NCI-H2107 treated with DMSO at 0.1 percent for 48 hours (cell line): ENCODE measurements around the gene SCN3B.

Experiments
- DNase-seq: peaks from one replicate; lab custom pipeline; 2025; ENCODE audit not compliant: unreplicated experiment; lab: John Stamatoyannopoulos, UW

The SCN3B gene

DNA sequence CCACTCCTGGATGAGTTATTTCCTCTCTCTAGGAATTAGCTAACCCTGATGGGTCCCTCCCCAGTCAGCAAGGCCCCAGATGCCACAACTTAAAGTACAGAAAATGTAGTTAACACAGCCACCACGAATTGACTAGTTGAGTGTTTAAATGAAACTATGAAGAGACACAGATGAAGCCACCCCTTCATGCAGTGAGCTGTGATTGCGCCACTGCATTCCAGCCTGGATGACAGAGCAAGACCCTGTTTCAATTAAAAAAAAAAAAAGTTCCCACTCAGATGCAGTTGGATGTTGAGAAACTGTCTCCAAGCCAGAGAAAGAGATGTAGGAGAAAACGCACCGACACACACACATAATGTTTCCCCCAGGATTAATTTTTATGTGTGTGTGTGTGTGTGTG, 53.3 kb downstream of the SCN3B start:
- no peak for DNase-seq

DNA sequence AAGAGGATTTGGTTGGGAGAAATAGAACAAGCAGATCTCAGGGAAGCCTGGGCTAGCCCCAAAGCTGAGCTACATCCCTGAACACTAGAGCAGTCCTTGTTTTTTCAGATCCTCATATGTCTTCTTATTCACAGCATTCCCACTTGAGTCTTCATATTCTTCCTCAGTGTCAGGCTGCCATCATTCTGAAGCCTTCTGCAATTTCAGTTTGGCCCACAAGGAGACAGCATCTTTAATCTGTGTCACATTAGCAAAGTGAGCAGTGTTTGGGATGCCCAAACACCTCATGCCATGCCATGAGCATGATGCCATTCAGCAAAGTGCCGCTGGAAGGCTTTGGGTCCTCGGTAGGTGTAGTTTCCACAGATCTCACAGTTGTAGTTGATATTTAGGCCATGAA, 56.6 kb downstream of the SCN3B start:
- no peak for DNase-seq

DNA sequence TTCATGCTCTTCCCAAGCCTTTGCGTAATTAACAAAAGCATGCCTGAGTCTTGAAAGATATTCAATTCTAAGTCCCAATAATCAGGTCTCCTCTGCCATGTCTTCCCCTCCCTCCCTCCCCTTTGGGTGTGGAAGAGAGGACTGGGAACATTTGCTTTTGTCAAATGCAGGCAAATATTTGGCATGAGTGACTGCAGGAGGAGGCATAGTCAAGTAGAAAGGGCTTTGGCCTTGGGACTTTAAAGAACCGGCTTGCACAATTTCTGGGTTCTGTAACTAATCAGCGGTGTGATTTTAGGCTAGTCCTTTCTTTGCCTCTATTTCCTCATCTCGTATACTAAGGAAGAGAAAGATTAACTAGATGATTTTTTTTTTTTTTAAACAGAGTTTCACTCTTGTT, 59.5 kb downstream of the SCN3B start:
- DNase-seq, result no peak

DNA sequence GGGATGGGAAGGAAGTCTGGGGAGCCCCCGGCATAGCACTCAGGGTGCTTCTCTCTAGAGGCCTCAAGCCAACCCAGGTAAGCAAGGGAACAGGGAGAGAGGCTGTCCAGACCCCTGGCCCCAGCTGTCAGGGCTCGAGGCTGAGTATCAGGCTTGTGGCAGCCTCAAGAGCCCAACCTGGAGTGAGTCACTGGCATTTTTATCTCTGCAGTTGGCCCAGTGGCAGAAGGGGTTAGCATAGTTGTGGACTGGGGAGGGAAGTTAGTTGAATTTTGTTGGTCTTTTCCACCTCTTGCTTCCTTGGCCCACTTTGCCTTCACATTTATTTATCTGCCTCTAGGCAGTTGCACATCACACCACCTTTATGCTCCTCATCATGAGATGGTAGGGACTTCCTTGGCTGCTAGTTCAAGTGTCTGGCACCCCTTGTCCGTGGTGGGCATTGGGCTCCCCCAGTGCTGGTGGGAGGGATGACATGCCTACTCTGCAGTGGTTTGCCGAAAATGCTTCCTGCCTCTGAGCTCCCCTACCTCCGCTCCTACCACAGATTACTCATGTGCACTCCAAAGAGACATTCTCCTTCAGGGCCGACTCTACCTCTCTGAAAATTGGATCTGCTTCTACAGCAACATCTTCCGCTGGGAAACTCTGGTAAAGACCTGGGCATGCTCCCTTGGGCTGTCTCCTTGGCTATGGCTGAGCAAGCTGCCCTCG, 60.1 kb downstream of the SCN3B start:
- DNase-seq, result no peak

DNA sequence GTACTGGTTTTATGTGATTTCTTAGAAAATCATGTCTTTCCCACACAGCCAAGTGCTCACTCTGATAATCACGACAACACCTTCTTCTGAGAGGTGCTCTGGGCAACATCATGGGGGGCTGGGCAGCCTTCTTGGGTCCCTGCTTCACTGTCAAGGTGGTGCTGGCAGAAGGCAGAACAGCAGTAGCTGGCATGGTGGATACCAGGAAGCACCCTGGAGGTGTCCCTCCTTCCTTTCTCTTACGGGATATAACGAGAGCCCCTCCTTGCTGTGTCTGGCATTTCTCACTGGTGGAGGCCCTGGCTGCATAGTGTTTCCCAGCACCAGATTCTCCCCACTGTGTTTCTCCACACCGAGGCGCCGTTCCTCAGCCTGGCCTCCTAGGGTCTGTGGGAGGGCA, 60.9 kb downstream of the SCN3B start:
- no peak for DNase-seq

DNA sequence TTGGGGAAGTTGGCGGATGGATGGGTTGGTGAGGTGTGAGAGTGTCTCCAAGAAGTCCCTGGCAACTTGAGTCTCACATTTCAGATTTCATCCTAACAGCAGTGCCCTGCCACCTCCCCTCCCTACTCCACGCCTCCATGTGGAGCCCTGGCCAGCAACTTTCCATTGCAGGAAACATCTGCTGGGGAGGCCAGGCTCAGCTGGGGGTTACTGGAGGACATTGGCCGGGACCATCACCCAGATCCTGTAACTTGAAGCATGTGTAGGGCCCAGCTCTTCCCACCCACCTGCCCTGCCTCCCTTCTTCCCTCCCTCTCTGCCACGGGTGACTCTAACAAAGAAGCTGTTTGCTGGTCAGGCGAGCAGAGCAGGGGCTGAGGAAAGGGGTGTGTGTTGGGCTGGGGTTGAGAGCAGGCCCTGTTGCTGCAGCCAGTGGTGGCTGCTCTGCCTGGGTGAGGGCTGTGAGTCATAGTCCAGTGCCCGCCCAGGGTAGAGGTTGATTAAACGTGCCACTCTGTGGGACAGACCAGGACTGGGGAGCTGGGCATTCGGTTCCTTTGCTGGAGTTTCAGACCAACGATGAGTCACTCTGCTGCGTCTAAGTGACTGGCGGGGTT, 64.0 kb downstream of the SCN3B start:
- no peak for DNase-seq

DNA sequence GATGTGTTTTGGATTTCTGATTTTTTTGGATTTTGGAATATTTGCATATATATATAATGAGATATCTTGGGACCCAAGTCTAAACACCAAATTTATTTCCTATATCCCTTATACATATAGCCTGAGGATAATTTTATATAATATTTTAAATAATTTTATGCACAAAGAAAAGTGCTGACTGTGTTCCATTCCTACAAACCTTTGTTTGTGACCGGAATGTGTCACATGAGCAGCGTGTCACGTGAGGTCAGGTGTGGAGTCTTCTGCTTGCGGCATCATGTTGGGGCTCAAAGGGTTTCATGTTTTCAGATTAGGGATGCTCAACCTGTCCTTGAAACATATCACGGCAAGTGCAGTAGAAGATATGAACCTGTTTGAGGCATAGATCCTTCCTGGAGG, 65.6 kb downstream of the SCN3B start:
- no peak for DNase-seq

DNA sequence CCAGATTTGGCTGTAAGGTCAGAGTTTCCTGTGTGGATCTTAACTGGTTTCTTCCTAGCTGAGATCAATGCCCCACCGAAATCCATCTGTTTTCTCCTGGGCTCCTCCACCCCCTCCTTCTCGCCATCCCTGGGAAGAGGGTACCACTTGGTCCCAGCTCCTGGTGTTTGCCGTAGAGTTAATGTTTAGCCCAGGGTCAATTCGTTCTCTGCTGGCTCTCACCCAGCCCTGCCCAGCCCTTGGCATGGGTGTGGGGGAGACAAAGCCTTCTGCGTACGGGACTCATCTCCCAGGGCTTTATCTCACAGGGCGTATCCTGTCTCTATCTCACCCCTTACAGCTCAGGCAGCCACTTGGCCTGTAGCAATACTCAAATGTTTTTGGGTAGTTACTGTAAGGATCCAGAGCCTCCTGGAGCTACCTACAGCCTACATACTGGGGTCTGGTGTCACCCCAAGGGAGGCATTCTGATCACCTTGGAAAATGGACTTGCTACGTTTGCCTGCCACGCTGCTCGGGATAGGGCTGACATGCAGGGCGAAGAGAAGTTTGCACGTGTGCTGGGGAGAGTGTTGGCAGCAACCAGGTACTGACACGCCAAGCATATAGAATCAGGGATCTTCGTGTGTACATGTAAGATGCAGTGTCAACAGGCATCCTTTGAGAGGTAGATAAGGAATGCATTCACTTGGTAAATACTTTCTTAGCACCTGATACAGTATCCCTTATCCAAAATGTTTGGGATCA, 66.1 kb downstream of the SCN3B start:
- DNase-seq, result no peak

DNA sequence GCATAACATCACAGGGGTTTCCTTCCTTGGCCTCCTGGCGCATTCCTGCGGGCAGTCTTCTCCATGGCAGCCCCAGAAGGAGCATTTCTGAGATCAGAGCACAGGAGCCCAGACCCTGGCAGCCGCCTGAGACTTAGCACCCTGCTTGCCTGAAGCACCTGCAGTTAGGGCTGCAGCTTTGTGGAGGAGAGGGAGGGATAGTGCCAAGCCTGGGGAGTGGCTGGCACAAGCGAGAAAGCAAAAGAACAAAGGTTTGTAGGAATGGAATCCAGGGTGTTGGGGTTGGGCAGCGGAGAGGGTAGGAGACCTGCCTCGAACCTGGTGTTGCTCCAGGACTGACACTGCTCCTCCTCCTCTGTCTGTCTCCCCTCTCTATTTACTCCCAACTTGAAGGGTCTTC, 66.9 kb downstream of the SCN3B start:
- no peak for DNase-seq

DNA sequence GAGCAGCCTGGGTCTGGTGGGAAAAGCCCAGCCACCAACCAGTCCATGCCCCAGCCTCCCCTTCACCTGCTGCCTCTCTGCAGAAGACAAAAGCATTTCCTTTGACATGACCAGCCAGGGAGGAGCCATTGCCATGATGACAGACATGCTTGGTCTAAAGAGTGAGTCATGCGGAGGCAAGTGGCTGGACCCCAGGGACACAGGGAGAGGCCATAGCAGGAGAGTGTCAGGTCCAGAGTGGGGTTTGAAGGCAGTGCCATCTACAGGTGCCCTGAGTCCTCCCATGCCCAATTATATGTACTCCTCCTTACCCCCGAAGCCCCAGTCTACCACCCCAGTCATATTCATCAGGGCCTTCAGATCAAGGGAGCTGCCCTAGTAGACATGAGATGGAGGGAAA, 67.4 kb downstream of the SCN3B start:
- DNase-seq, result no peak

DNA sequence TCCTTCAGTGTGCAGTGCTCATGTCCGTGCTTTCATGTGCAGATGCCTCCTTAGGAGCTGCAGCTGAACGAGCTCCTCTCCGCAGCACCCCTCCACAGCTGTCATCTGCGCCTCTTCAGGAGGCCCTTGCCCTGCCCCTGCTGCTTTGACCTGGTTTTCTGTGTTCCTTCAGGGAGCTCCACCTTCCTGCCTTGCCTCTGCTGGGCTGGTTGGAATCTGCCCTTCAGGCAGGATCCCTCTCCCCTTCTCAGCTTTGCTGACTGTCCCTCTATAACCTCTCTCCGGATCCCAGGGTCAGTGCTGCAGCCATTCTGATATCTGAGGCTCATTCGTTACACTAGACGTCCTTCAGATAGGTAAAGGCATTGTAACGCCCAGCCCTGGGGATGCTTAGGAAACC, 67.9 kb downstream of the SCN3B start:
- no peak for DNase-seq

DNA sequence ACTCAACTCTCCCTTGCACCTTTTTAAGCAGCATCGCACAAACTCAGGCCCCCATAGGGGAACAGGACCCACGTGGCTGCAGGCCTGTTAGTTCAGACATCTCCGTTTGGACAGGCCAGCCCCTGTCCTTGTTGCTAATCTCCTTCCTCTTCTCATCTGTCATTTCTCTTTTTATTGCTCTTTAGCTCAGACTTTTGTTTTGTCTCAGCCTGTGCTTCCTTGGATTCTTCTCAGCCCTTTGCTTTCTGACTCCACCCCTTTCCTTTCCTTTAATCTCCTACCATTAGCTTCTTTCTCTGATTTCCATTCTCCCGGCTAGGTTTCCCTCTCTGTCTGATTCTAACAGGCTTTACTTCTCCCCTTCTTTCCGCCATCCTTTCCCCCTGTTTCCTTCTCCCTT, 68.7 kb downstream of the SCN3B start:
- no peak for DNase-seq

DNA sequence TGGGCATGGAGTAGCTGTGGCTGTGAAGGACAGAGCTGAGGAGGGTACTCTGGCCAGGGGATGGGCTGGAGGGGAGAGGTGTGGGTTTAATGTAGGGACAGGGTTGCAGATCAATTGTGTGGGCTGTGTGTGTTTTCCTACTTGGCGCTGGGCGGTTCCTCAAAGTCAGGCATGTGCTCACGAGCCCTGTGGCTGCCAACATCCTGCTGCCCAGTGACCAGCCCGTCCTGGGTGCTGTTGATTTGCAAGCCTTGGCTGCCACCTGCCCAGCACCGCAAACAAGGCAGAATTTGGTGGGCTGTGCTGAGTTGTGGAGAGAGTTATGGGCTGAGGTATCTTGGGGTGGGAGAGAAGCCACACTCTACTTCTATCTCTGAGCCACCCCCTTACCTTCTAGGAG, 69.2 kb downstream of the SCN3B start:
- no peak for DNase-seq

DNA sequence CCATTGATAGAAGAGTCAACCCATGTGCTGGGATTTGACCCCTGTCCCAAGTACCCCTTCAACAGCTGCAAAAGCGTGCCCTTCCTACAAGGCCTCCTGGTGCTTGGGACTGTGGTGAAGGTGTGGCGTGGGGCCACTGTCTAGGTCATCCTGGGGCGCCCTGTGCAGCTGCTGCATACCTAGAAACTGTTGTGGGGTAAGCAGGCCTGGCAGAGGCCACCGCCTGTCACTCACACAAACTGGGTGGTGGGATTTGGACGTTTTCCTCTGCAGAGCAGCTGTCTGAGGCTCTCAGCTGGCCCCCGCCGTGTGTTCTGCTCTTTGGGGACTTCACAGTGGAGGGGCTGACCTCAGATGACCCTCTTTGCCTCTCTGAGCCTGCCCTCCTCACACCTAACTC, 69.7 kb downstream of the SCN3B start:
- no peak for DNase-seq

DNA sequence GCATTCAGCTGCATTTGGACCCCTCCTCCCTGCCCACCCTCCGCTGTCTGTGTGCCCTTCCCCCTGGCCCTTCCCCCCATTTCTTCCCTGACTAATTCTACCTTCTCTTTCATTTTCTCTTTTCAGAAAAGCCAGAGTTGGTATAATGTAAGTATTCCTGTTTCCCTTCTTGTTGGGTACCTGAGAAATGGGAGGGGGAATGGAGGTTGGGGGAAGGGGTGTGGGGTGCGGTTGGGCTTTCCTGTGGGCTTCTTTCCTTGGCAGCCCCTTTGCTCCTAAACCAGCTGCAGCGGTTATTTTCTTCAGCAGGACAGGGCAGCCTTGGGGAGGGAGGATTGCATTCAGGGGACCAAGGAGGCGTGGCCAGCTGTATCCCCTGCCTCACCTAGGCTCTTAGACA, 70.2 kb downstream of the SCN3B start:
- DNase-seq, result no peak

DNA sequence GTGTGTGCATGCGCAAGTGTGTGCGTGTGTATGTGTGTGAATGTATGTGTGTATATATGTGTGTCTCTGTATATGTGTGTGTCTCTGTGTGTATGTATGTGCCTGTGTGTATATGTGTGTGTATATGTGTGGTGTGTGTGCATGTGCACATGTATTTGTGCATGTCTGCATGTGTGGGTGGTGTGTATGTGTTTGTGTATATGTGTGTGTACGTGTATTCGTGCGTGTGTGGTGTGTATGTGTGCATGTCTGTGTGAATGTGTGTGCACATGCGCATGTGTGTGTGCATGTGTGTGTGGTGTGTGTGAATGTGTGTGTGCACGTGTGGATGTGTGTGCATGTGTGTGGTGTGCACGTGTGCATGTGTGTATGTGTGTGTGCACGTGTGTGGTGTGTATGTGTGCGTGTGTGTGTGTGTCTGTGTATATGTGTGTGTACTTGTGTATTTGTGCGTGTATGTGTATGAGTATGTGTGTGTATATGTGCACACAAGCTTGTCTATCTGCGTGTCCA, 71.4 kb downstream of the SCN3B start:
- DNase-seq, result no peak

DNA sequence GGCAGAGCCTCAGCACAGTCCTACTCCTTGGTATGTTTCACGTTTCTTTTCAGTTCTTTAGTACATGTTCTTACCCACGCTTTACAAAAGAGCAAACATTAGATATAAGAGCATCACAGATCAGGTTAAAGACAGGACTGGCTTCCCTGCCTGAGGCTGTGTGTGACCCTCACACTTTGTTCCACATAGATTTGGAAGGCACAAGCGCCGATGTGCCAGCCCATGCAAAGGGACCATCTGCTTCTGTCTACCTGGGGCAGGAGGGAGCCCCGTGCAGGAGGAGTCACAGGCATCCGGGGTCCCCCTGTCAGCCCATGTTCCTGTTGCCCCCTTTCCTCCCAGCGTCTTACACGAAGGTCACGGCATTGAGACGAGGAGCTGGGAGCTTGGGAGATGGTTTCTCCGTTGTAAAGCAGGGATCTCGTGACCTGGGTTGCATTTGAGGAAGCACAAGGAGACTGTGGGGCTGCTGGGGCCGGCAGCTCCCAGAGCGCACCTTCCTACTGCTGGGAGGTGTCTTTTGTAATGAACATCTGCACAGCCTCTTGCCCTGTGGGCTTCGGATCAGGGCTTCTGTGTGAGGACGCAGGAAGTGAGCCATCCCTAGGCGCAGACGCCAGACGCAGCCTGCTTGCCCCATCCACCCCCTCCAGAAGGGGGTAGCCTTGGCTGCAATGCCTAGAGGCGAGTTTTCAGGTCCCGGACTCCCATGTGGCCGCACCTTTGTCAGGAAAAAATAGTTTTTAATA, 72.6 kb downstream of the SCN3B start:
- no peak for DNase-seq

DNA sequence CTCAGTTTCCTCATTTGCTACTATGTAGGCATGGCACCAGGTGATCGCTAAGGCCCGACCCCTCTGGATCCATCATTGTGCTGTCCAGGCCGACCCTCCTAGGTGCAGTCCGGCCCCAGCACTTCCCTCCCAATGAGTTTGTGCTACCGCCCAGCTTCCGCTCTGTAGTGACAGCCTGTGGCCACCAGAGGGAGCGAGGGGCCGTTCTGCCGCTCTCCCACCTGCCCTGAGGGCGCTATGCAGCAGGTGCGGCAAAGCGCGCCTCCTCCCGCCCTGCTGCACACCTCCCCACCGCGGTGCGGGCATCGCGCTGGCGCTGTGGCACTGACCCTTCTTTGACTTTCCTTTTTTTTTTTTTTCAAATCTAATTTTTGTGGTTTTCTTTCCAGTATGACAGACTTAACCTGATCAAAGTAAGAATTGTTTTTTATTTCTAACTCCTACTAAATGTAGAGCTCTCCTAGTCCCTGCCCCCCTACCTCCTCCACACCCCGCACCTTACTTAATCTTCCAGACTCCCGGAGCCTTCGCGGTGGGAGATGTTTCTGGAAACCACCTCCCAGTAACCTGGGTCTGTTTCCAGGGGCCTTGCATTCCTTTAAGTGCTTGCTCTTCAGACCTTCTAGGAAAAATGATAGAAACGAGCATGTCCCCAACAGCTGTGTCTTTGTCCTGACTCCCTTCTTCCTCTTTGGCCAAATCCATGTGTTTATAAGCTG, 73.7 kb downstream of the SCN3B start:
- peak; percentile 37 for DNase-seq

DNA sequence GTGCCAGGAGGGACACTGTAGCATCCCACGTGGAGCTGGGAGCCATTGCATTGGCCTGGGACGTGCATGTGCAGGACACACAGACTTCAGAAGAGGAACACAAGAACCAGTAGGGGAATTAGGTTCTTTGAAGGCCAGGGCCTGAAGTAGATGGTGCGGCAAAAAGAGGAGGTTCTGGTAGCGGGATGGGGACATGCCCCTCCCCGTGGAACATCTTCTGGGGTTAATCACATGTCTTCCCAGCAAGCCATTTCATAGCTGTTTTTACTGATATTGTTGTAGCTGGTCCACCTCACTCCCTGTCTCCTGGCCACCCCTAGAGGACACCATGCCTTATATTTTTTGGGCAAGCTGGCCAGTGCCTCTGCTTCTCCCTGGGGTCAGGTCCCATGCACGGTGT, 74.3 kb downstream of the SCN3B start:
- DNase-seq, result no peak

DNA sequence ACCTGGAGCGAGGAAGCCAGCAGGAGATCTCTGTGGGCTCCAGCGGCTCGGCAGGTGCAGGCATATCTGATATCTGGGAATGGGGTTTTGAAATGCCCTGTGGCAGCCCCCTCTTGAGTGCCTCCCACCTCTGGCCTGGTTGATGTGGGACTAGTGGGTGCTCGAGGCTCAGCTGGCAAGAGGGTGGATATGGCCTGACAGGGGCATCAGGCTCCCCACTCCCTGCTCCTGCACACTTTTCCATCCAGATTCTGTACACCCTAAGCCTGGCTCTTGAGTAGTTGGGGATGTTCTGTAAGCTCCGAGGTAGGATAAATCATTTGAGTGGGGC, 75.0 kb downstream of the SCN3B start:
- no peak for DNase-seq
